Omental fat pad (tissue), 4 donors: ENCODE results near the gene PDE11A. TPM values are rescaled to one million over a fixed set of nuclear protein-coding genes. Genes with fewer than 3 reads are reported as not detected.

Source experiments
- ATAC-seq: fragments of 150-250 bp; one replicate; pipeline ENCODE4 v1.9.1; 2016; ENCODE audit warnings: mild to moderate bottlenecking, moderate library complexity; ENCODE audit not compliant: low FRiP score
- DNase-seq: peaks from one replicate; pipeline ENCODE4 v3.0.0-alpha.2; 2019; ENCODE audit warnings: low spot score
- total RNA-seq, 4 donors: library from RNA; depleted of rRNA; stranded (reverse); fragments of >200 nt; gene quantifications; one replicate each; pipeline ENCODE4 v1.1.0, GENCODE V29; 2016
- TF ChIP-seq, protein P1 (sequence below), 3 donors: fragments of 450-650 bp; IDR thresholded peaks; one replicate each; pipeline ENCODE4 v1.5.1; 2016 to 2017; ENCODE audit warnings: antibody characterized with exemption in 3 of 3, mild to moderate bottlenecking in 3 of 3, moderate library complexity in 2 of 3

The PDE11A gene
- total RNA-seq, 4 donors from 2014 or later, result 0.16 to 0.65 TPM; not detected in 2

DNA sequence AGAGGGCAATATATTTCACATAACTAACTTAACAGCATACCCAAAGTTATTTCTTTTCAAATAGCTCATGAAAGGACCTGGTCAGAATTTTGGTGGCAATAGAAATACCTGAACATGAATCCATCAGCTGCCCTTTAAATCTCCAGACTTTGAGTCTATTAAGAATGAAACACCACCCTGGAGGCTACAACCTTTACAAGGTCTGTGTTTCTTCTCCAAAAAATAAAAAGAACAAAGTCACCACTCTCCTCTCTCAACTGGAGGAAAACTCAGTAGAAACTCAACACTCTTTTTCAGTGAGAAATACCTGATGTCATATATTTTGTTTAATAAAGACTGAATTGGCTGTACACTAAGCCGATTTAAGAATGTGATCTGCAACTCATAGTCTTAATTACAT, 475.7 kb downstream of the PDE11A start:
- TF ChIP-seq, protein P1, sequence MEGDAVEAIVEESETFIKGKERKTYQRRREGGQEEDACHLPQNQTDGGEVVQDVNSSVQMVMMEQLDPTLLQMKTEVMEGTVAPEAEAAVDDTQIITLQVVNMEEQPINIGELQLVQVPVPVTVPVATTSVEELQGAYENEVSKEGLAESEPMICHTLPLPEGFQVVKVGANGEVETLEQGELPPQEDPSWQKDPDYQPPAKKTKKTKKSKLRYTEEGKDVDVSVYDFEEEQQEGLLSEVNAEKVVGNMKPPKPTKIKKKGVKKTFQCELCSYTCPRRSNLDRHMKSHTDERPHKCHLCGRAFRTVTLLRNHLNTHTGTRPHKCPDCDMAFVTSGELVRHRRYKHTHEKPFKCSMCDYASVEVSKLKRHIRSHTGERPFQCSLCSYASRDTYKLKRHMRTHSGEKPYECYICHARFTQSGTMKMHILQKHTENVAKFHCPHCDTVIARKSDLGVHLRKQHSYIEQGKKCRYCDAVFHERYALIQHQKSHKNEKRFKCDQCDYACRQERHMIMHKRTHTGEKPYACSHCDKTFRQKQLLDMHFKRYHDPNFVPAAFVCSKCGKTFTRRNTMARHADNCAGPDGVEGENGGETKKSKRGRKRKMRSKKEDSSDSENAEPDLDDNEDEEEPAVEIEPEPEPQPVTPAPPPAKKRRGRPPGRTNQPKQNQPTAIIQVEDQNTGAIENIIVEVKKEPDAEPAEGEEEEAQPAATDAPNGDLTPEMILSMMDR (IDR thresholded peaks at IDR 0.05), result no peak
- DNase-seq, result no peak
- no peak for ATAC-seq

DNA sequence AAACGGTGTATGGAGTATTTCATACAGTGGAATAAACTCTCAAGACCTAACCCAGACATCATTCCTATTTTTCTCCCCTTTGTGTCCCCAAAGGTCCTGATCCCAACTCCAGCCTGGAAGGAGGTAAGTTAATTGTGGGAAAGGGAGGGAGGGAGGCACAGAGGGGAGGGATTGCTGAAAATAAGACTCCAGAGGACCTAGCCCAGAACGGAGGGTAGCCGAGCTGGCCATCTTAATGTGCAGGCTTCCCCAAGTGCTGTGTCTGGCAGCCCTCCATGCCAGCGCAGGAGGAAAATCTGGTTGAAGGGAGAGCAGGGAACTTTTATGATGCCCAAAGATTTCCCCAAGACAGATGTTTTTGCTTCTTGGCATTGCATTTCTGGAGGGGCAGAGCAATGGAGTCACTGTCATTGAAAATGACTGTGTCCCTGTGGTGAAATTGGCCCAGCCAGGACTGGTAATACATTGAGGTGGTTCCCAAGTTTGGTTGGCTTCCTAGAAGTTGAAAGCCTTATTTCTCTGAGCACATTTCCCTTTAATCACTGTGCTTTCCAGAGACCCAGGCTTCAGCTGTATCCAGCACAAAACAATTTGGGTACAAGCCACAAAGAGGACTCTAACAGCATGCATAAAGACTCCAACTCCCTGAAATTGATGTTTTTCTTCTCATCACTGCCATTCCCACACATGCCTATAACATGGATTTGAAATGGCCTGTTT, 477.3 kb downstream of the PDE11A start:
- DNase-seq (no peak), ATAC-seq (no peak)
- TF ChIP-seq, protein P1 (IDR thresholded peaks at IDR 0.05), result no peak

DNA sequence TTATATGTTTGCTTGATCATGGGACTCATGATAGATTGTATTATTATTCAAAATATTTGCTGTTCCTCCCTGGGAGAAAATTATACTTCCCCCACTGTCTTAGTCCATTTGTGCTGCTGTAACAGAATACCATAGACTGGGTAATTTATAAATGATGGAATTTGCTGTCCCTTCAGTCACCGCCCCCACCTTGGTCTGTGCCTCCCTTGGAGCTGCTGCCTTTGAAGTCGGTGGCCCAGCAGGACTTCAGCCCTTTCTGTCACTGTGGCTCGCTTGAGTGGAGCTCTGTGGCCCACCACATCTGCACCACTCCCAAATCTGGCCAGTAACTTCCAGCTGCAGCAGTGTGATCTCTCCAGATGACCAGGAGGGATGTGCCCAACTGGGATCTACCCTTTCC, 479.2 kb downstream of the PDE11A start:
- no peak for ATAC-seq
- TF ChIP-seq, protein P1 (IDR thresholded peaks at IDR 0.05), result no peak
- DNase-seq, result no peak

DNA sequence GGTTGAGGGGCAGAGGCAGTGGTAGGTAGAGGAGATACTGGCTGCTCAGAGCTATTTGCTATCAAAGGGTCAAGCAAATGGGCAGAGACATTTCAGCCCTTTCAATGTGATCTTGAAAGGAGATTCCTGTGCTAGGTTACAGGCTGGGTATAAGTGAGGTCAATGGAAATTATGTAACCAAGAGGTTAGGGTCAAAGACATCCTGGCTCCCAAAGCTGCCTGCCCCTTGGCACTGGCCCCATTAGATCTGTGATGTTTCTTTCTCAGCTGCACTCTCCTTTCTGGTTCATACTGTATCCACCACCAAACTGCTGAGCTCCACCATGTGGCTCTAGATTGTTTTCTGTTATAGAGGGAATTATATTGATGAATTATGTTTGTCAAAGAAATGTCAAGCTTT, 479.6 kb downstream of the PDE11A start:
- DNase-seq (no peak), ATAC-seq (no peak)

DNA sequence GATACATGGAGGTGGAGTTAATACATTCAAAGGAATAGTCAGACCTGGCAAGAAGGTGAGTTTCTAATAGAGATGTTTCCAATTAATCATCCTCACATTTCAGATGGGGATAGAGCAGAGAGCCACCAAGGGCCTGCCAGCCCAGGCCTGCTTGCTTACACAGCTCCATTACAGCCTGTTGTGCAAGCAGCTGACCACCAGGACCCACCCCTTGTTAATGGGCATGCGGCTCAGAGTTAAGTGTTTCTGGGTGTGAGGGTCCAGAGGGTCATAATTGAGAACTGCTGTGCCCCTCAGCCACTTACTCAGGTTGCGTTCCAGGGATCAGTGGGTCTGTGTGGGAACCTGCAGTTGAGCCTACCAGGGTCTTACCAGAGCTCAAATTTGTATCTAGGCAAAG, 480.2 kb downstream of the PDE11A start:
- TF ChIP-seq, protein P1 (IDR thresholded peaks at IDR 0.05), result no peak

More for the DNA sequence above, 479.6 kb downstream of the PDE11A start:
- TF ChIP-seq, protein P1 (IDR thresholded peaks at IDR 0.05), result no peak

DNA sequence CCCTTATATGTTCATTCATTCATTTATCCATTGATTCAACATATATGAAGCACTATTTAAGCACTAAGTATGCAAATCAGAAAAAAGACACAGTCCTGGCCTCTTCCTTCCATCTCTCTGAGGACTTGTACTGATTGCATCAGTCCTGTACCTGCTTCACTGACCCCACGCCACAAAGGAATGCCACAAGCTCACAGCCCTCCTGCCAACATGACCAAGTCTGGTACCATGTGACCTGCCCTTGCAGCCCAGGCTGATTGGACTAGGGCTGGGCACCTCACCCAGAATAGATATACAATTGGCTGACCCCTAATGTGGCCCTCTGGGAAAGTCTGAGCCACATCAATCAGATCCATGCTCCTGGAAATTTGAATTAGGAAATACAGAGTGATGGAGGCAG, 483.4 kb downstream of the PDE11A start:
- no peak for DNase-seq
- TF ChIP-seq, protein P1 (IDR thresholded peaks at IDR 0.05), result no peak
- no peak for ATAC-seq

More for the DNA sequence above, 480.2 kb downstream of the PDE11A start:
- DNase-seq (no peak), ATAC-seq (no peak)

DNA sequence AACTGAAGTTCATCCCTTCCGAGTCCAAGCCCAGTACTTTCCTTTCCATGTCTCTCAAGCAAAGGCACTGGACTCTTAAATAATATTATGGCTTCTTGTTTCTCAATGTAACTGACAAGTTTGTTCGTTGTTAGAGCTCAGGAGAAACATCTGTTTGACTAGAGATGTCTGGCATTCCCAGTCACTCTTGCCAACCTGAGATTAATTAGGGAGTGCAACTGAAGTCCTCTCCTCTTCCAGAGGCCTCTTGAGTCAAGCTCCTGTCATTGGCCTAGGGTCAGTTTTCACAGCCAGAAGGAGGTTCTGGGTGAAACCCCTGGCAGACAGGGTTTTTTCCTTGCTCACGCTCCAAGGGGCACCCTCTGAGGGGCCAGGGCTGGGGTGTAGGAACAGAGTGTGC, 483.9 kb downstream of the PDE11A start:
- TF ChIP-seq, protein P1 (IDR thresholded peaks at IDR 0.05), result no peak
- no peak for DNase-seq
- ATAC-seq, result no peak
